ENCODE results near the gene SLCO3A1.

The SLCO3A1 gene

GRCh38 chr15:92111291-92111690 lies 257.8 kb downstream of the SLCO3A1 start:
- DNase-seq = no peak

GRCh38 chr15:92111751-92112150 lies 258.2 kb downstream of the SLCO3A1 start:
- no peak for DNase-seq

- DNase-seq = no peak
These were observed 258.7 kb downstream of the SLCO3A1 start for GRCh38 chr15:92112180-92112579.

GRCh38 chr15:92112711-92113110 lies 259.2 kb downstream of the SLCO3A1 start:
- no peak for DNase-seq

GRCh38 chr15:92113832-92114231 lies 260.3 kb downstream of the SLCO3A1 start:
- no peak for DNase-seq

GRCh38 chr15:92115834-92116233 lies 262.3 kb downstream of the SLCO3A1 start:
- DNase-seq = no peak

GRCh38 chr15:92116330-92116729 lies 262.8 kb downstream of the SLCO3A1 start:
- no peak for DNase-seq

- DNase-seq = no peak
These were observed 263.8 kb downstream of the SLCO3A1 start for GRCh38 chr15:92117261-92117731.

GRCh38 chr15:92118162-92118935 lies 264.8 kb downstream of the SLCO3A1 start:
- DNase-seq = no peak

GRCh38 chr15:92118936-92119325 lies 265.4 kb downstream of the SLCO3A1 start:
- DNase-seq = no peak

GRCh38 chr15:92120094-92120795 lies 266.7 kb downstream of the SLCO3A1 start:
- no peak for DNase-seq

GRCh38 chr15:92121047-92121446 lies 267.5 kb downstream of the SLCO3A1 start:
- DNase-seq = no peak

GRCh38 chr15:92122259-92122658 lies 268.8 kb downstream of the SLCO3A1 start:
- DNase-seq = no peak

- no peak for DNase-seq
These were observed 270.6 kb downstream of the SLCO3A1 start for GRCh38 chr15:92123962-92124656.

GRCh38 chr15:92124657-92125010 lies 271.1 kb downstream of the SLCO3A1 start:
- DNase-seq = no peak

GRCh38 chr15:92128788-92129187 lies 275.3 kb downstream of the SLCO3A1 start:
- DNase-seq = no peak

- no peak for DNase-seq
These were observed 276.7 kb downstream of the SLCO3A1 start for GRCh38 chr15:92130244-92130643.

- no peak for DNase-seq
These were observed 277.4 kb downstream of the SLCO3A1 start for GRCh38 chr15:92130906-92131305.

GRCh38 chr15:92132982-92133755 lies 279.7 kb downstream of the SLCO3A1 start:
- DNase-seq = no peak

GRCh38 chr15:92140796-92141195 lies 287.3 kb downstream of the SLCO3A1 start:
- no peak for DNase-seq

- DNase-seq = no peak
These were observed 288.1 kb downstream of the SLCO3A1 start for GRCh38 chr15:92141607-92142006.

- no peak for DNase-seq
These were observed 289.0 kb downstream of the SLCO3A1 start for GRCh38 chr15:92142242-92143232.

Data from CD4-positive, alpha-beta T cell treated with Interleukin-10 for 1 hour (primary cell).